Hepatic stellate cell (primary cell): ENCODE measurements around the gene SLC6A12.
"Not testable (repeated sequence)": the region's sequence is repeated elsewhere in the genome, so short reads cannot be mapped to it uniquely, and the experiment has no call there.

Experiments
- DNase-seq: peaks from one replicate; pipeline ENCODE4 v3.0.0; 2011; ENCODE audit warnings: low spot score

SLC6A12 gene

DNA sequence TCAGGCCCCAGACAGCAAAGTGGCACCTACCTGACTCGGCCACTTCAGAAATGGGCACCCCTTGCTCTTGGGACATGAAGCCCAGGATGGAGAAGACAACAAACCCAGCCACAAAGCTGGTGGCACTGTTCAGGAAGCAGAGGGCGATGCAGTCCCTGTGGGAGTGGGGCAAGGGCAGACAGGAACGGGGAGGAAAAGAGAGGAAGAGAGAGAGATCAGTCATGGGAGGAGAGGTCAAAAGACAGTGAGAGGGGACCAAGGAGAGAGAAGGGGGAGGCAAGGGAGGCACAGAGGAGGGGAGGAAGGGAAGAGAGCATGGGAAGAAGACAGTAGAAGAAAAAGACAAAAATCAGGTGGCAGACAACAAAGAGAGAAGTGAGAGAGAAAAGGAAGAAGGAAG is 16.6 kb downstream of the SLC6A12 start:
- no peak for DNase-seq

DNA sequence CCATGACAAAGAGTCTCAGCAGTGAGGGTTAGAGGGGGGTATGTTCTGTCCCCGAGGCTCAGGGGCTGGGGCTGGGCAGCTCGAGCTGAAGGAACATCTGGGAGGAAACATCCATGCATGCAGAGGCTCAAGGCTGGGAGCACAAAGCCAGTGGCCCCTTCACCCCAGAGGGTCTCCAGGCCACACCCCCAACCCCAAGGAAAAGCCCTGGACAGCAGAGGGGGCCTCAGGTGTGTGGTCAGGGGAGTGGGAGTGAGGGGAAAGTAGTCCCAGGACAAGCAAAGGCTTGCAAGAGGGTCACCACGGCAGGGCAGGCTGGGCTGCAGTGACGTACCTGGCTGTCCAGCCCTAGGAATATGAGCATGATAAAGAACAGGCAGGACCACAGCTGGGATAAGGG is 17.5 kb downstream of the SLC6A12 start:
- DNase-seq = no peak

DNA sequence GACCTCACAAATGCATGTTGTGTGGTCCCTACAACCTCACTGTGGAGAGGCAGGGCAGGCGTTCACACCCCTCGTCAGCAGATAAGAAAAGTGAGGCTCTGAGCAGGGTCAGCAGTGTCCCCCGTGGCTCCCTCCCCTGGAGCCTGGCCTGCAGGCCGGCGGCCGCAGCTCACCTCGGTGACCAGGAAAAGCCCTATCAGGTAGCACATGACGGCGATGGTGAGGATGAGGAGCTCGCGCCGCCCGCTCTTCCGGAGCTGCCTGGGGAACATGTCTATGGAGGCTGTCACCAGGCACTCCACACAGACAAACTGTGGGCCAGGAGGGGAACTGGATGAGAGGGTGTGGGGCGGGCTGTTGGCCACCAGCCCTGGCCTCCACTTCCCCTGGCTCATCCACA is 18.0 kb downstream of the SLC6A12 start:
- no peak for DNase-seq

DNA sequence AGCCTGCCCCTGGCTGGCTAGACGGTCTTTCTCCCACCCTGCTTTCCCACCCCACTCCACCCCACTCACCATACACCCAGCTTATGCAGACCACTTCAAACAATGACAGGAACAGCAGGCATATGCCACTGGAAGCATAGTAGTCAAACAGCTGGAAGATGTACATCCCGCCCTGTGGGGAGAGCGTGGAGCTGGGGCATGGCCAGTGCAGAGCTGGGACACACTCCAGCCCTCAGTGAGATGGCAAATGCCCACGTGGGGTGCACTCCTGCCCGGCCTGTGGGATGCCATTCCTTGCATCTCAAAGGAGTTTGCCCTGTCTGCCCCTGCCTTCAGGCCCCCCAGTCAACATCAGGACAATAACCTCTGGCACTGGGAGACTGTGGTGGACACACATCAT is 18.8 kb downstream of the SLC6A12 start:
- DNase-seq = no peak

DNA sequence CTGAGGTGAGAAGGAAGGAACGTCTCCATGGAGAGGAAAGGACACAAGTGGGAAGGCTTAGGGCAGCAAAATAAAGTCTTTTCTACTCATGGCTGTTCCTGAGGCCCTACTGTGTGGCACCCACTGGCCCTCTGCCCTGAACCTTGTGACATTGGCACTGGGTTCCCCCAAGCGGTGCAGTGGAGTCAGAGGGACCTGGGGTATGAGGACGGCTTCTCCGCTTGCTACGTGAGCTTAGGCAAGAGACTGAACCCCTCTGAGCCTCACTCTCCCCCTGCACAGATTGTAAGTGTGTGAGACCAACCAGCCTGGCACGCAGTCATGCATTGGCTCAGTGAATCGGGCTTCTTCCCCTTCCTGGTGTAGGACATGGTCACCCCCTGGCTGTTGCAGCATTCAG is 19.7 kb downstream of the SLC6A12 start:
- no peak for DNase-seq

DNA sequence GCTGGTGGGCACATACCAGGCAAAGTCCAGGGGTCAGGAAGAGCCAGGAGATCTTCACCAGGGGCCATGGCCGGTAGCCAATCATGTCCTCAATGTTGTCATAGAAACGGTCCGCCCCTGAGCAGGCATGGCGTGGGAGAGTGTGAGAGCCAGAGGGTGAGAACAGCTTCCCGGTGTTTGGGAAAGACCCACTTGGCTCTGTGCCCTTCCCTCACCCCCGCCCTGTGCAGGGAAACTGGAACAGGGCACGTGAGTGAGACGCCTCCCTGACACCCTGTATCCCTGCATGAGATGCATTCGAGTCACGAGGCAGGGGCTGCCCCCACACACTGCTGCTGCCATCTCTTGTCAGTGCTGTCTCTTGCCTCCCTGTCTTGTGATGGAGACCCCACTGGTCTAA is 20.7 kb downstream of the SLC6A12 start:
- no peak for DNase-seq

DNA sequence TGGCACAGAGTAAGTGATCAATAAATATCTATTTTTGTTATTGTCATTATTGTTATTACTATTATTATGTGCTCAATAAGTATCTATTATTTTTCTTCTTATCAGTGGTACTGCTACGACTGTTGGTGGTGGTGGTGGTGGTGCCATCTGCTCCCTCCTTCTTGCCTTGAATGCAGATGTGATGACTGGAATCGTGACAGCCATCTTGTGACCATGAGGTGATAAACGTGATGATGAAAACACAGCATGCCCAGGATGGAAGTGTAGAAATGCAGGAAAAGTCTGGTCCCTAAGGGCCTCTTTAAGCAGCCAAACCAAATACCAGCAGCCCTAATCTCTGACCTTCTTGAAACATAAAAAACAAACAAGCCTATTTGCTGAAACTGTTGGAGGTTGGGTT is 22.4 kb downstream of the SLC6A12 start:
- no peak for DNase-seq

DNA sequence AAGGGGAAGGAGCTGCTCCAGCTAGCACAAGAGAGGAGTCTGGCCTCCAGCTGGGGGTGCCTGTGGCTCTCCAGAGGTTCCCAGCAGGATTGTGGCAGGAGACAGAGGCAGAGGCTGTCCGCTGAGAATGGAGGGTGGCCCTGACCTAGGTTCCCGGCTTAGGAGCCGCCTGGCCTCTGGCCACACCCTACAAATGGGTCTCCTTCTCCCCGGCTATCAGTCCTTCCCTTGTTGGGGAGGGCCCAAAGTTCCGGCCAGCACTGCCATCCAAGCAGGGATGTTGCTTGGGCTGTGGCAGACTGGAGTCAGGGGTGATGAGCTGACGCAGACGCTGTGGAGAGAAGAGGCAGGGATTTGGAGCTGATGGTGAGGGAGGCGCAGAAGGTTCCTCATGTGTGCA is 23.1 kb downstream of the SLC6A12 start:
- no peak for DNase-seq

DNA sequence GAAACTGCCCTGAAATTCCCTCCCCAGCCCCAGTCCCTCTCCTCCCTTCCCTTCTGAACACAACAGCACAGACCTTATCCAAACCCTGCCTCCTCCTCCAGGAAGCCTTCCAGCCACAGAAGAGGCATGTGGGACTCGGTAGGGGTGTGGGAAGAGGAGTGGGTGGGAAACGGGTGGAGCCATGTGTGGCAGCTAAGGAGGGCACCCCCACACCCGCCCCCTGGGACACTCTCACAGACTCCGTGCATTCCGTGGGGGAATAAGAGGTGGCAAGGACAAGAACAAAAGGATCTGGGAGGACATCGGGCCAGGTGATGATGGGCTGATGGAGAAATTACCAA is 24.4 kb downstream of the SLC6A12 start:
- no peak for DNase-seq

DNA sequence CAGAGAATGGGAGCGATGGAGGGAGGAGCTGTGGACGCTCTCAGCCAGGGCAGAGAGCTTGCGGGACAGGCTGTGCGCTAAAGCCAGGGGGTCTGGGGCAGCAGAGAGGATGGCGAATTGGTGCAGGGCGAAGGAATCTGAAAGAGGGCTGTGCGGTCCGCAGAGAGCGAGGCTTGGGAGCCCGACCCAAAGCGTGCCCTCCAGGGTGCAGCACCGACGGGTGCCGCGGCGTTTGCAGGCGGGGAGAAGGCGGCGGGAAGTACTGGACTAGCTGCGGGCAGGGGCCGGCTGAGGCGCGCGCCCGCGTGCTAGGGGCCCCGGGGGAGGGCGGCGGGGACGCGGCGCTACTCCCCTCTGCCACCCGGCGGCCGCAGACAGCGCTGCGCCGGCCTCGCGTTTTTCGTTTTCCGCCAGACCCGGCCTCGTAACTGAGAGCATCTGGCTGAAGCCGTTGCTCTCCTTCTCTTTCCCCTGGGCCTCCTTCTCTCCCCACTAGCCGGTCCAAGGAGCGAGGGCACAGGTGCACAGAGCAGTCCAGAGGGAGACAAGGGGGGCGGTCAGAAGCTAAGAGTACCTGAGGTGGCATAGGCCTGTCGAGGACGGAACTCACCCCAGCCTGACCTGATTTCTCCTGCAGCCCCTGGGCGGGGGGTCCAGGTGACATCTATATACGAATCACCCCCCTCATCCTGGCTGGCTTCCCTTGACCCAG is 24.9 kb downstream of the SLC6A12 start:
- DNase-seq = peak; percentile 86

DNA sequence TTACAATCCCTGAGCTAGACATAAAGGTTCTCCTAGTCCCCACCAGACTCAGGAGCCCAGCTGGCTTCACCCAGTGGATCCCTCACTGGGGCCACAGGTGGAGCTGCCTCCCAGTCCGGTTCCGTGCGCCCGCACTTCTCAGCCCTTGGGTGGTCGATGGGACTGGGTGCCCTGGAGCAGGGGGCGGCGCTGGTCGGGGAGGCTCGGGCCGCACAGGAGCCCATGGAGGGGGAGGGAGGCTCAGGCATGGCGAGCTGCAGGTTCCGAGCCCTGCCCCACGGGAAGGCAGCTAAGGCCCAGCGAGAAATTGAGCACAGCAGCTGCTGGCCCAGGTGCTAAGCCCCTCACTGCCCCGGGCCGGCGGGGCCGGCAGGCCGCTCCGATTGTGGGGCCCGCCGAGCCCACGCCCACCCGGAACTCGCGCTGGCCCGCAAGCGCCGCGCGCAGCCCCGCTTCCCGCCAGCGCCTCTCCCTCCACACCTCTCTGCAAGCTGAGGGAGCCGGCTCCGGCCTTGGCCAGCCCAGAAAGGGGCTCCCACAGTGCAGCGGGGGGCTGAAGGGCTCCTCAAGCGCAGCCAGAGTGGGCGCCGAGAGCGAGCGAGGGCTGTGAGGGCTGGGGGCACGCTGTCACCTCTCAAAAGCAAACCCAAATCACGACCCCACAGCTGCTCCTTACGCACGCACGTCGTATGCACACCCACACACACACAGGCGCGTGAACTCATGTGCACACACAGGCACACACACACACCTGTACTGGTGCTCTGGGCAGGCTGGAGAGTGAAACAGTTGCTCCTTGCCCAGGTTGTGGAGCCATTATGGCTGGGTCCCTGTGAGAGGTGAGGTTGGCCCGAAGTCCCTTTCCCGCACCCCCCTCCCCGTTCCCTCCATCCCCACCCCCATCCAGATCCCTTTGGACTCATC is 25.7 kb downstream of the SLC6A12 start:
- DNase-seq = not testable (repeated sequence)

DNA sequence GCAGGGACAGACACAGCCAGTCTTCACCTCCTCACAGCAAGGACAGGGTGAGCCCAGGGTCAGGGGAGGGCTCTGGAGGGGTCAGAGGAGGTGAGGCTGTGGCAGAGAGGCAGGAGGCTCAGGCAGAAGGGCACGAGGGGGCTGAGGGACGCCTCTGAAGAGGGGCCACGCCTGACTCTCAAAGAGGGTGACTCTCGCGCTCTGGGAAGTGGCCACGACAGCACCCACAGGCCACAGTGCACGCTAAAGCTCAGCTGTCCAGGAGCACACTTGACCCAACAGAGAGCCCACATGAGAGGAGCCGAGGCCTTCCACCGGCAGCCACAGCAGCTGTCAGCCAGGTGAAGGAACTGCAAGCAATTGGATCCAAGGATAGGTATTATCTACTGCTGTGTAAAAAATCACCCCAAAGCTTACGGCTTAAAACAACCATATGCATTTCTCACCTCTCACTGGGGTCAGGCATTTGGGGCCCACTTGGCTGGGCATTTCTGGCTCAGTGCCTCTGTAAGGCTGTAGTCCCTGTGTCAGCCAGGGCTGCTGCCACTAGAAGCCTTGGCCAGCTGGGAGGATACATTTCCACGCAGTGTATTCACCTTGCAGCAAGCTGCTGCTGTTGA is 27.8 kb downstream of the SLC6A12 start:
- no peak for DNase-seq

DNA sequence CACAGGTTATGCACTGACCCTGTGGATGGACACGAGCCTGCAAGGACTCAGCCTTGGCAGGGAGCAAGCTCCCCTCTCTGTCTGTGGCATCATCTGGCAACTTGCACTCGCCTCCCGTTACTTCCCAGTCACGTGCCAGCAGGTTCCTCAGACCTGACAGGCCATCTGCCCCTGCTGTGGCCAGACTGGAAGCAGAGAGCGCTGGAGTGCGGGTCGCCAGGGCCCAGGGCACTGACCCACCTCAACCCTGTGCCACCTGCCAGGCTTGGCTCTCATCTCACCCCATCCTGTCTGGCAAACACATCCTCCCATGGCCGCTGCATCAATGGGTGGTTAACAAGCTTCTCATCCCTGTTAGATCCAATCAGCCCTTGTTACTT is 28.4 kb downstream of the SLC6A12 start:
- DNase-seq = no peak

DNA sequence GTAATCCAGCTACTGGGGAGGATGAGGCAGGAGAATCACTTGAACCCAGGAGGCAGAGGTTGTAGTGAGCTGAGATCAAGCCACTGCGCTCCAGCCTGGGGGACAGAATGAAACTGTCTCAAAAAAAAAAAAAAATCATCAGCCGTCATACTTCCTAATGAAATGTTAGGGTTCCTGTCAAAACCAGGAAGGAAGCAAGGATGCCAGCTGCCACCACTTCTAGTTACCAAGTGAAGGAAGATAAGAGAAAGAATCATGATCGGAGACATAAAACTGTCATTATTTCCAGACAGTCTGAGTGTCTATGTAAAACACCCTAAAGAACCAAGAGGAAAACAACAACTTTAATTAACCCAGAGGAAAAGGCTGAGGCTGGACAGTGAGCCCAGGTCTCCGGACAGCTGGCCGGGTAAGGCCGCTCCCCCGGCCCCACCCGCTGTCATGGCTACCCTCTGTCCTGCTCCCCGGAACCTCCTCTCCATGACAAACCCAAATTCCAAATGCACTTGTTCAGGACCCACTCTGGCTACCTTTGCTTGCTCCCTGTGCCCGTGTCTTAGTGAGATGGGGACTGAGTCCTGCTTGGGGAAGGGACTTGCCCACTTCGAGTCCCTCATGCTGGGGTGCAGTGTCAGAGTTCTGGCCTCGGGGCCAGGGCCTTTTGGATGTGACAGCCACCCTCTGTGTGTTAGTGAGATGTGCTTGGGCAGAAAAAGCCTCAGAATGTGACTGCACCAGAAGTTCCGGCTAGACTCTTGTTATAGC is 29.0 kb downstream of the SLC6A12 start:
- no peak for DNase-seq

DNA sequence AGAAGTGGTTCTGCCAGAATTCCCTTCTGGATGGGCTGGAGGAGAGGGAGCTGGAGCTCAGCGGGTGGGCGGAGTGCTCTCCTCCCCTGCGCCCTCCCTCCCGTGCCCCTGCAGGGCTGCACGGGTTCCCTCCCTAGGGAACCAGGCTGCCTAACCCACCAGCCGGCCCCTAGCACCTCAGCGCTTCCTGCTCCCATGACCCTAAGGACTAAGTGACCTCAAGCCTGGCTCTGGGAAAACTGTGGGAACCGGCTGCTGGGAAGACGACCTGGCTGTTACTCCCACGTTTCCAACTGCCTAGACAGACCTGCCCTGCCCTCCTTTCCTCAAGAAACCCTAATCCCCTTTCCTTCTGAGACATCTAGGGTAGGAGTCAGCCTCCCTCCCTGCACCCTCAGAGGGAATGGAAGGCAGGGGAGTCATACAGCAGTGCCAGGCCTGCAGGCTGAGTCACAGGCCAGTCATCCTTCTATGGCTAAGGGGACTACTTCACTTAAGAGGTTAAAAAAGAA is 31.5 kb downstream of the SLC6A12 start:
- peak; percentile 95 for DNase-seq

DNA sequence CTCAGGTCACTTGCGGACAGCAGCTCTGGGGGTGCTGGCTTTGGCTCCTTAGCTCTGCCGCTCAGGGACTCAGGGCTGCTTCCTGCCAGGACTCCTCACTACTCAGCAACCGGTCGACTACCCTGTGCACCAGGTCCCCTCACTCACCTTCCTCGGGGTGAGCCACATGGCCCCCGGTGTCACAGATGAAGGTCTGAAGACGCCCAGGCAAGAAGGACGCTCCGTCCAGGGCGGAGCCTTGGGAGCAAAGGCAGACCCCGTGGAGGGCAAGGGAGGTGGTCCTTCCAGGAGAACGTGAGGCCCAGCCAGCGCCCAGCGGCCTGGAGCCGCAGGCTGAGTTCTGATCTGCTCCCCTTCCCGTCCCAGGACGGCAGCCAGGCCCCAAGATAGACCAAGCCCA is 32.0 kb downstream of the SLC6A12 start:
- no peak for DNase-seq

DNA sequence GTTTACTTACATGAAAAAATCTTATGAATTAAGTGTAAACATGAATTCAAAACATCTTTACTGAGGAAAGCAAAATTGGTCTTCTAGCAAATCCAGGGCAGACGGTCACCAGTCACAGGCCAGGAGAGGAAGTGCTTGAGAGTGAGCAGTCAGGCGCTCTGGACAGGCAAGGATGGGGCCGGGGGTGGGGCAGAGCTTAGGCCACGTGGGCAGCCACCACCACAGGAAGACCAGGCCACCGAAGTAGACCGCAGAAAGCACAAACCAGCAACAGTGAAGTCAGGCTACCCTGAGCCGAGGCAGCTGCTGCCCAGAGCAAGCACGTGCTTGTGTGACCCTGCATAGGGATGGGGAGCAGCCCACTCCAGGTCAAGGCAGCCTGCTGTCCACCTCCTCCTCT is 33.5 kb downstream of the SLC6A12 start:
- DNase-seq = peak; percentile 91

DNA sequence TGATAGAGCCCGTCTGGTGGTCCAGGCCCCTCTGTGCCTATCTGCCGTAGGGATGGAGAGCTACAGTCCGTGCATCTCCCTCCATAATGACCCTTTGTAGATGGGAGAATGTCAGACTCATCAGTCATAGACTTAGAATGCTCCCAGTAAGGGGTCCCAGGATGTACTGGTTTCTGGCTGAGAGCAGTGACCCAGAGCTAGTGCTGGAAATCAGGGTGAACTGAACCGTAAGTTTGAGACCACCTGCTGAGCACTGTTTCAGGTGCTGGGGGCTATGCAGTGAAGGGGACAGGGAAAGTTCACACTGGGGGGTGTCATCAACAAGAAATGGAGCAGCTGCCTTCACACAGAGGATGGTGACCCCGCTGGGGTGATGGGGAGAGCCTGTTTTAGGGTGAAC is 34.1 kb downstream of the SLC6A12 start:
- no peak for DNase-seq

DNA sequence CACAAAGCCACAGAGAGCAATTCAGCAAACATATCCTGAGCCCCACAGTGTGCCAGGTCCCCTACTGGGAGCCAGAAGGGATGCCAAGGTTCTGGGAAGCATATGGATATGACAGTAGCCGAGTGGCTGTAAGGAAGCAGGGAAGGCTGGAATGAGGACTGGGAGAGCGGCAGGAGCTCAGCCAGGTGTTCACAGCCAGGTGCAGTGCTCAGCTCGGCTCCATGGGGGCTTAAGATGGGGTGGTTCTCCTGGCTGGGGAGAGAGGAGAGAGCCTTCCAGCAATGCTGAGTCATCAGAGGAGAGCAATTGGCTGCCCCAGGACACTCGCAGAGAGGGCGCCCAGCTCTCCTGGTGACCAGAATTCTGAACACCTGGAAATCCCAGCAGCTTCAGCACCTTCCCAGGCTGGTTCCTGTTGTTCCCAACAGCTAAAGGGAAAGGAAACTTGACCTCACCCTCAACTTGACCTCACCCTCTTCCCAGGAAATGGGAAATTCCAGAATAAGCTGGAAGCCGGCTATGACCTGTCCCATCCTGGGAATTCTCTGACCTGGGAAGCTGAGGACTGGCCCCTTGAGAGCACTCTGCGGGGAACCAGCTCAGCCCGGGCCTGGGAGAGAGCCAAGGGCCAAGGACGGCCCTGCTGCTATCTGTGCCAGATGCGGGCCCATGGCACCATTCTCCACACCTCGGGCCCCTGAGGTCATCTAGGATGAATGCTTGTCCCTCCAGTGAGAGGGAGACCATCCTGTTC is 34.6 kb downstream of the SLC6A12 start:
- no peak for DNase-seq

DNA sequence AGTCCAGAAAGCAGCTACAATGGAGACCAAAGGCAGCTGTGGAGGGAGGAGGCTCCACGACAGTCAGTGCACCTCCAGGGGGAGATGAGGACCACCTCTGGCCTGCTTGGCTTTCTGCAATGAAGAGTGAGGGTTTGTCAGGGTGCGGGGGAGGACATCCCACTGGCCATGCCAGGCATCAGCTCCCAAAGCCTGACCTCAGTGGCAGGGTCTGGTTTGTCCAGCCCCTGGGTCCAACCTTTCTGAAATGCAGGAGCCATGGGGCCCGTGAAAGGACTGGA is 35.2 kb downstream of the SLC6A12 start:
- no peak for DNase-seq

DNA sequence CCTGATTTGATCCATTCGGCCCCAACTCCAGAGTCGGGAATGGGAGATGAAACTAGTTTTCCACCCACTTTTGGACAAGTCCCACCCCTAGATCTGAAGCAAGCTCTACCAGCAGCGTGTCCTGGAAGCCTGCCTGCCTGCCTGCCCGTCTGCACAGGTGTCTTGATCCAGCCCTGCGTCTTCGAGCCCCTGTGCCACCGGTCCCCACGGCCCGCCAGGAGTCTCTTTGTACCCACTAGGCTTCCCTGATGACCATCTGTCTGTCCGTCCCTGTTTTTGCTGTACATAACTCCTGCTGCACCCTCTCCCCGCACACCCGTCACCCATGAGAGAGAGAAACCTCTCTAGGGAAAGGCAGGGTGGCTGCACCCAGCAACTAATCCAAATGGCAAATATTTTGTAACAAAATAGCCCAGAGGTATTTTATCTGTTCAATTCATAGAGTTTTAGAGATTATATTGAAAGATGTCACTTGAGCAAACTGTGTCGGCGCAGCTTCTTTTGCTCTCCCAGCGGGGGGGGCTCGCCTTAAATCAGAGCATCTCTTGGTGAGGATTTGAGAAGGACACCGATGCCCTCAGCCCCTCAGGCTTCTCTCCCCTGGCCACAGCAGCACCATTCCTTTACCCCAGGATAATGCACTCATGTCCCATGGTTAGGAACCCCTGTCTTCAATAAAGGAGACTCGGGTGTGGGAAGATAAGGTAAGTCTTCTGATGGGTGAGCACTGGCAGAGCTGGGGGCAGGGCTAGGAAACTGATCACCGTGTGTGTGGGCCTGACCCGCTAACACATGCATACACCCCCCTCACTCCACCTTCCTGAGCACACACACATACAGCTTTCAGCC is 35.8 kb downstream of the SLC6A12 start:
- DNase-seq = no peak
